GM12873 (cell line): Measurements from ENCODE around the gene GSG1.

Source experiments
- TF ChIP-seq, protein P1 (sequence below): IDR thresholded peaks from 2 replicates; pipeline ENCODE4 v1.5.1; 2012; ENCODE audit warnings: low read depth, mild to moderate bottlenecking, moderate library complexity, low read length, control low read depth; ENCODE audit not compliant: insufficient read depth; ENCODE audit errors: missing control alignments

GSG1 gene

DNA sequence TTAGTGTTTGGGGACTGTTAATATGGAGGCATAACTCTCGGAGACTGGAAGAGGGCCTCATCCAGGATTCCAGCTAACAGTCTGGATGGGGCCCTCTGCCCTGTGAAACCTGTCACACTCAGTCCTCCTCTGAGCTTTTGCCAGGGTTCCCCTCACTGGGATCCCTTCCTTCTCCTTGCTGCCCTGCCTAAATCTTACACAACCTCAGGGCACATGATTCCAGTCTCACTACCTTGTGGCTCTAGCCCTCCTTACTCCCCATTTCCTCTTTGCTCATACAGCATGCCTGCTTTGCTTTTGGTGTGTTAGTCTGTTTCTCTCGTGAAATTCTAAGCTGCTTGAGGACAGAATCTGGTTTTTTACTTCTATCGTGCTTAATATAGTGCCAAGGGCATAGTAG is 942 bp upstream of the GSG1 start:
- TF ChIP-seq, protein P1, sequence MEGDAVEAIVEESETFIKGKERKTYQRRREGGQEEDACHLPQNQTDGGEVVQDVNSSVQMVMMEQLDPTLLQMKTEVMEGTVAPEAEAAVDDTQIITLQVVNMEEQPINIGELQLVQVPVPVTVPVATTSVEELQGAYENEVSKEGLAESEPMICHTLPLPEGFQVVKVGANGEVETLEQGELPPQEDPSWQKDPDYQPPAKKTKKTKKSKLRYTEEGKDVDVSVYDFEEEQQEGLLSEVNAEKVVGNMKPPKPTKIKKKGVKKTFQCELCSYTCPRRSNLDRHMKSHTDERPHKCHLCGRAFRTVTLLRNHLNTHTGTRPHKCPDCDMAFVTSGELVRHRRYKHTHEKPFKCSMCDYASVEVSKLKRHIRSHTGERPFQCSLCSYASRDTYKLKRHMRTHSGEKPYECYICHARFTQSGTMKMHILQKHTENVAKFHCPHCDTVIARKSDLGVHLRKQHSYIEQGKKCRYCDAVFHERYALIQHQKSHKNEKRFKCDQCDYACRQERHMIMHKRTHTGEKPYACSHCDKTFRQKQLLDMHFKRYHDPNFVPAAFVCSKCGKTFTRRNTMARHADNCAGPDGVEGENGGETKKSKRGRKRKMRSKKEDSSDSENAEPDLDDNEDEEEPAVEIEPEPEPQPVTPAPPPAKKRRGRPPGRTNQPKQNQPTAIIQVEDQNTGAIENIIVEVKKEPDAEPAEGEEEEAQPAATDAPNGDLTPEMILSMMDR = no peak

DNA sequence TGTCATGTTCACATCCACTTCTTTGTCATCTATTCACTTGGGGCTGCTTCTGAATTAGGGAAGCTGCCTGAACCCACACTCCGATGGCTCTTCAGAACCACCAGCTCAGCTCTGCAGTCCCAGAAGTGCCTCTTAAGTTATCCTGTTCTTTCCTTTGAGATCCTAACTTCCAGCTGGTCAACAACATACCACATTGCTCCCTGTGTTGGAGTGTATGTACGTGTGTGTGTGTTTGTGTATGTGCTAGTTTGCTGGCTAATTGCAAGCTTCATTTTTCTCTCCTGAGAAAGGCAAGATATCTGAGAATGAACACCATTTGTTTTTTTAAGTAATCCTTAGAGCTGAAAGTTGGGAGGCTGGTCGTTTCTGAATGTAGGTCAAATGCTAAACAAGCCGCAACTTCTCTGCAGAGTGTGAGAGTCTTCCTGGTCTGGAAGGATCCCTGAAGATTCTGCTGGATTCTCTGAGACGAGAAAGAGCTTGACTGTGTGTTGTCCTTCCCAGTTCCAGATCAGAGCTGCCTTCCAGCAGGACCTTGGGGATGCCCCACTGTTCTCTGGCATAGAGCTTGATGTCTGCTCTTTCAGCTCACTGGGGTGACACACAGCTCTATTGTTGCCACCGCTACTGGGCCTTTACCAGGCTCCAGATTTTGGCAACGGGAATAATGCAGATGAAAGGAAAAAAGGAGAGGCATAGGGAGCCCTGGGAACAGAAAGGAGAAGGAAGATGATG is 839 bp downstream of the GSG1 start:
- TF ChIP-seq, protein P1 = no peak

DNA sequence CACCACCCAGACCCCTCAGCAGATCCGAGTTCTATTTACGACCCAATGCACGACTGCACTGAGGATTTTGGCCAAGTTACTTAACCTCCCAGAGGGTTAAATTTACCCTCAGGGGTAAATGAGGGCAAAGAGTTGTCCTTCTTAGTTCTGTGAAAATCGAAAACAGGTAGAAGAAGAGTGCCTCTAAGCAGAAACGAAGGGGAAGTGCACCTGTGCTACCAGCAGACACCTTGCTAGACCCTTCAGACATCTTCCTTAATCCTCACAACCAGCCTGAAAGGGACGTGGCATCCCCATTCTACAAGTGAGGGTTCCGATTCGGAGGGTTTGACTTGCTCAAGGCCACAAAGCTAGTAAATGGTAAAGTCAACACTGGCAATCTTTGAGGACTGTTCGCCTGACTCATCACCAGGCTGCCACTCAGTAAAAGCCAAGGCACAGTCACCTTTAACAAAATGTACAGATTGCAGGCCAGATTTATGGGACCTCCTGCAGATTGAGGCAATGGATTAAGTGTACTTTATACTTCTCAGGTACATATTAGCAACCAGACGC is 1.6 kb downstream of the GSG1 start:
- TF ChIP-seq, protein P1 = no peak

GRCh38 chr12:13100882-13101769 is 2.3 kb downstream of the GSG1 start:
- TF ChIP-seq, protein P1 = no peak

- TF ChIP-seq, protein P1 = no peak
These were observed 2.9 kb downstream of the GSG1 start for GRCh38 chr12:13100605-13100881.

DNA sequence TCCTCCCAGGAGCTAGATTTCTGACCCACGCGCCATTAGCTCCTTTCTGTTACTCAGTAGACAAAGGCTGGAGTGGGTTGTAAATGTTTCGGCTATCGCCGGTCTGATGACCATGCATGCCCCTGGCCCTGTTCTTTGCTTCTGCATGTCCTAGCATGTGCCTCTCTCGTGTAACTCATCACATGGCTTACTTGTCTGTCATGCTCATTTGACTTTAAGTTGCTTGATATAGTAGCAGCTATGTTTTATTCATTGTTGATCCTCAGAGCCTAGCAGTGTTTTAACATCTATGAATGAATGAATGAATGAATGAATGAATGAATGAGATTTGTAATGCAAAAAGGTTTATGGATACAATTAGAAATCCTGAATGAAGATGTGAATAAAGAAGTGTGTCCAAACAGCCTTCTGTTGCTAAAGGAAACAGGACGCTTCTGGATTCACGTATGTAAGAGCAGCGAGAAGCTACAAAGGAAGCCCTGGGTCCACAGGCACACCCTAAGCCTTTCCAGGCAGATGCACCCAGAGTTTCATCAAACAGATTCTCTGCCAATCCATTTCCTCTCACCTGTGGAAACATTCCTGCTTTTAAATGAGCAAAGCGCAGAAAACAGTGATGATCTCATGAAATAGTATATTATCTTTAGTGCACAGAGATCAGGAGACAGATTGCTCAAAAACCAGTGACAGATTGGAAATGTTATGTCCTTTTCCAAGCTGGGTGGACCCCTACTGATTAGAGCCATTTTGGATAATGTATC is 3.4 kb downstream of the GSG1 start:
- TF ChIP-seq, protein P1 = no peak
